Activated T-cell treated with anti-CD3 and anti-CD28 coated beads, Interleukin-2, amount 50 U/mL, for 24 hours (primary cell): ENCODE results near the gene FAM13A.
"Not testable (repeated sequence)": the region's sequence is repeated elsewhere in the genome, so short reads cannot be mapped to it uniquely, and the experiment has no call there.

Experiments used
- DNase-seq: peaks from one replicate; pipeline ENCODE4 v3.0.0-alpha.2; 2020
- H3K27ac Mint-ChIP-seq: 2 replicates; pipeline ENCODE4 v1.8.0; 2020; ENCODE audit warnings: mild to moderate bottlenecking, mixed read lengths
- H3K27me3 Mint-ChIP-seq: 2 replicates; pipeline ENCODE4 v1.8.0; 2020; ENCODE audit warnings: mixed read lengths
- H3K36me3 Mint-ChIP-seq: 2 replicates; pipeline ENCODE4 v1.8.0; 2020; ENCODE audit warnings: low read depth, mixed read lengths
- H3K4me1 Mint-ChIP-seq: 2 replicates; pipeline ENCODE4 v1.8.0; 2020; ENCODE audit warnings: low read depth, mixed read lengths
- H3K4me3 Mint-ChIP-seq: 2 replicates; pipeline ENCODE4 v1.8.0; 2020; ENCODE audit warnings: mild to moderate bottlenecking, moderate library complexity, mixed read lengths
- H3K9me3 Mint-ChIP-seq: 2 replicates; pipeline ENCODE4 v1.8.0; 2020; ENCODE audit warnings: mixed read lengths

Gene FAM13A

DNA sequence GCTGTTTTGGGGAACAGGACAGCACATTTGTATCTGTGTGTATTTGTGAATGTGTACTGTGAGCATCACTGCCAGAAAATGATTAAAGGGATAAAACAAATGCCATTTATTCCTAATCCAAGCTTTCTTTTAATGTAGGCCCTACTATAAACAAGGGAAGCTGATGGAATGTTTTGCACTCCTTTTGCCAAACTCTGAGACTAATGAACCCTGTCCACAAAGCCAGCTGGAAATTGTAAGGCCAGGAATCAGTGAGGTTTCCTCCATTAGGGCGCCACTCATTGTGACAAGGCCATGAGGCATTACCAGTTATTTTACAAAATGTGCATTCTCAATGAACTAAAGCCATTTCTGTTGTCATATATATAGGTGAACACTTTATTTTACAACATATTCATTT lies 196.4 kb downstream of the FAM13A start:
- Mint-ChIP-seq H3K4me3 (no peak overlapping the region), H3K36me3 (no peaks in the 10 kb centered on the region), H3K9me3 (no peaks in the 10 kb centered on the region), H3K27ac (no peak overlapping the region), H3K4me1 (no peaks in the 10 kb centered on the region), H3K27me3 (no peaks in the 10 kb centered on the region)
- no peak for DNase-seq

DNA sequence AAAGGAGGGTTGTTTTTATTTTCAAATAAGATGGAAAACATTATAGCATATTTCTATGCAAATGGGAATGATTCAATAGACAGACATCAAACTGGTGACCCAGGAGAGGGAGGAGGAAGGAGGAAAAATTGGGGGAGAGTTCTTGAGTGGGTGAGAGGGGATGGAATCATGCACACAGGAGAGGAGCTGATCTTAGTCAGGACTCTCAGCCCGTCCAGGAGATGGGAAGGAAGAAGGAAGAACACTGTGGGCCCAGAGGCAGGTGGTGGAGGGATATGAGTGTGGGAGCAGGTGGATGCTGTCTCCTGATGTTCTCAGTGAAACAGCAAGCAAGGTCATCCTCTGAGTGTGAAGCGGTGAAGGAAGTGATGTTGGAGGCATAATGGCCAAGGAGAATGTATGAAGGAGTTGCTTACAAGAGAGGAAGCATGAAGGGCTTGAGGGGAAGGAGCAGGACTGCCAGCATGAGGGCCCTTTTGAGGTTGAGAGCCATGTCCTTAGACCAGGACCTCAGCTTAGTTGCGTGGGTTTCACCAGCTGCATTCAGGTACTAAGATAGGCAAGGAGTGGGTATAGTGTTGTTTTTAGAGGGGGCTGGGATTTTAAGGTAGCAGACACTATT lies 197.7 kb downstream of the FAM13A start:
- Mint-ChIP-seq H3K27me3 (no peaks in the 10 kb centered on the region), H3K4me1 (no peaks in the 10 kb centered on the region), H3K4me3 (no peak overlapping the region), H3K27ac (no peak overlapping the region), H3K9me3 (no peaks in the 10 kb centered on the region), H3K36me3 (no peaks in the 10 kb centered on the region)
- DNase-seq: no peak

DNA sequence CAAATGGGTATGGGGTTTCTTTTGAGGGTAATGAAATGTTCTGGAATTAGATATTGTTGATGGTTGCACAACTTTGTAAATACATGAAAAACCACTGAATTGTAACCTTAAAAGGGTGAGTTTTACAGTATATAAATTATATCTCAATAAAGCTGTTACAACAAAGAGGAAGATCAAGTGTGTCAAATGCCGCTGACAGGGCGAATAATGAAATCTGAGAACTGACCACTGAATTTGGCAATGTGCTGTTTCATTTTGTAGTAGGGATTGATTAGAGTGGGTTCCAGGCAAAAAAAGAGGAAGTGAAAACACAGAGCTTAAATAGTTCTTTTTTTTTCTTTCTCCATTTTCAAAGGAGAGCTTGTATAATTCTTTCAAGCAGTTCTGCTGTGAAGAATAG lies 198.2 kb downstream of the FAM13A start:
- Mint-ChIP-seq H3K4me3 (no peak overlapping the region), H3K36me3 (no peaks in the 10 kb centered on the region), H3K4me1 (no peaks in the 10 kb centered on the region), H3K9me3 (no peaks in the 10 kb centered on the region), H3K27me3 (no peaks in the 10 kb centered on the region), H3K27ac (no peak overlapping the region)
- DNase-seq: no peak

GRCh38 chr4:88857588-88857987 lies 199.4 kb downstream of the FAM13A start:
- Mint-ChIP-seq H3K4me1 (no peaks in the 10 kb centered on the region), H3K27me3 (no peaks in the 10 kb centered on the region), H3K36me3 (no peaks in the 10 kb centered on the region), H3K27ac (no peak overlapping the region), H3K4me3 (no peak overlapping the region), H3K9me3 (no peaks in the 10 kb centered on the region)
- DNase-seq: no peak

- Mint-ChIP-seq H3K27me3 (no peaks in the 10 kb centered on the region), H3K4me3 (no peak overlapping the region), H3K36me3 (no peaks in the 10 kb centered on the region), H3K9me3 (no peaks in the 10 kb centered on the region), H3K4me1 (no peaks in the 10 kb centered on the region), H3K27ac (no peak overlapping the region)
- no peak for DNase-seq
Measured at GRCh38 chr4:88854481-88854880, 202.5 kb downstream of the FAM13A start.

DNA sequence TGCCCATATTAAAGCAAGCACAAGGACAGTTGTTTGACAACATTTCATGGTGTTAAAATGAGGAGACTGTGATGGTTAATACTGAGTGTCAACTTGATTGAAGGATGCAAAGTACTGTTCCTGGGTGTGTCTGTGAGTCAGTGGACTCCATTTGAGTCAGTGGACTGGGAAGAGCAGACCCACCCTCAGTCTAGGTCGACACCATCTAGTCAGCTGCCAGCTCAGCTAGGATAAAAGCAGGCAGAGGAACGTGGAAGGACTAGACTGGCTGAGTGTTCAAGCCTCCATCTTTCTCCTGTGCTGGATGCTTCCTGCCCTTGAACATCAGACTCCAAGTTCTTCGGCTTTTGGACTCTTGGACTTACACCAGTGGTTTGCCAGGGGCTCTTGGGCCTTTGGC lies 203.4 kb downstream of the FAM13A start:
- not testable (repeated sequence) for H3K27me3 Mint-ChIP-seq, H3K27ac Mint-ChIP-seq, H3K4me3 Mint-ChIP-seq, H3K9me3 Mint-ChIP-seq, DNase-seq, H3K4me1 Mint-ChIP-seq, H3K36me3 Mint-ChIP-seq

DNA sequence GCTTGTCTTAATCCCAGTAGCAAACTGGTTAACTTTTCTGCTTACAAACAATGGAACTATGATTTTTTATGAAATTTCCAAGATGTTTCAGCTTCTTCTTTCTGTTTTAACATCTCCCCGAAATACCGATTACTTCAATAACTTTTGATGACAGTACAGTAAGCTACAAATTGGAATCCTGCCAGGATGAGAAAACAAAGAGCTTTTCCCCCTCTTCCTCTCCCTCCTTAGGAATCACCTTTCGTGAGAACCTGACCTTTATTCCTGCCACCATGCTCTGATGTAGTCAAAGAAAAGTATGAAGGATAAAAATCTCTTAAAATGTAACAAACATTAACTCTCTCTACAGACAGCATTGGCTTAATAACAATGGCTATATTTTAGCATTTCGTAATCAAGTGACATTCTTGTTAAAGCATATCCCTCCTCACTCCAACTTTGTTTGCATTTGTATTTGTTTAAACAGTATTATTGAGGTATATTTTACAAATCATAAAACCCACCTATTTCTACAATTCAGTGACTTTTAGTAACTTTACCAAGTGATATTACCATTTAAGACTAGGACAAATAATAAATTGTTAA lies 210.7 kb downstream of the FAM13A start:
- H3K4me1 Mint-ChIP-seq: no peaks in the 10 kb centered on the region
- no peaks in the 10 kb centered on the region for H3K36me3 Mint-ChIP-seq
- H3K9me3 Mint-ChIP-seq: no peaks in the 10 kb centered on the region
- H3K27me3 Mint-ChIP-seq: no peaks in the 10 kb centered on the region
- H3K27ac Mint-ChIP-seq: no peak overlapping the region
- no peak overlapping the region for H3K4me3 Mint-ChIP-seq
- DNase-seq: no peak

DNA sequence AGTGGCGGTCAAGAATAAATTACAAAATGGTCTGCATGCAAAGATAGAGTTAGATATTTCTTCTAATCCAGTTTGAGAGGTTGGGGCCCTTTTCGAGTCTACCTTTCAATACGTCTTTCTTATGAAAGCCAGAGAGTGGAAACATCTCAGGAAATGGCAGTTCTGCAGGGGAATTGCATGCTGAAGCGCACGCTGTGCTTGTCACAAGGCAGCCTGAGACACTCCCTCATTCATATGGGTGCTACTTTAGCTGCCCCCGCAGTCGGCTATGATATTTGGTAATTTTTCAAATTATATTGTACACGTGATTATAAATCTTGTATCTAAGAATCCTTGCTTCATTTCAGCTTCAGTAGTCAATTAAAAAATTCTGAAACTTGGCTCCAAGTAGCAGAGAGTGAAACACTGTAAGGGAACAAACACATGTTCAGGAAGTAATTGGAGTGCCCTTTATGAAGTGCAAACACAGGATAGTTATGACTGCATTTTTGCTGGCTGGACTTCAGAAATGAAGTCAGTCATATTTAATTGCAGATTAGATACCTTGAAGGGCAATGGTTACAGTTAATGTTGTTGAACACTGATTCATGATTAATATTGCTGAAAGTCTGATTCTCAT lies 213.8 kb downstream of the FAM13A start:
- Mint-ChIP-seq H3K27me3 (no peaks in the 10 kb centered on the region), H3K4me1 (no peaks in the 10 kb centered on the region), H3K9me3 (no peaks in the 10 kb centered on the region), H3K36me3 (no peaks in the 10 kb centered on the region), H3K4me3 (no peak overlapping the region), H3K27ac (no peak overlapping the region)
- no peak for DNase-seq

- no peaks in the 10 kb centered on the region for H3K36me3 Mint-ChIP-seq
- no peaks in the 10 kb centered on the region for H3K4me1 Mint-ChIP-seq
- DNase-seq: no peak
Measured at GRCh38 chr4:88841635-88842034, 215.3 kb downstream of the FAM13A start.

DNA sequence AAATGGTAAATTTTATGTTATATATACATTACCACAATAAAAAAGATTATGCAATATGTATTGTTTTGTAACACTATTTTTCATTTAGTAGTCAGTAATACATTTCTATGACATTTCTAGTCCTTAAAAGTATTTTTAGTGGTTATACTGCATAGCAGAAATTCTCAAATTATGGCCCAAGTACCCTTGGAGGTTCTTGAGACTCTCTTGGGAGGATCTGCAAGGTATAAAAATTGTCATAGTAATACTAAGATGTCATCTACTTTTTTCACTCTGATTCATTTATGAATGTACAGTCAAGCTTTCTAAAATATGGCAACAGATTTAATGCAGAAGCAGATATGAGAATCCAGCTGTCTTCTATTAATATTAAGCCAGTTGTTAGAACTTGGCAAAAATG lies 220.8 kb downstream of the FAM13A start:
- Mint-ChIP-seq H3K27me3 (no peaks in the 10 kb centered on the region), H3K4me1 (no peaks in the 10 kb centered on the region), H3K27ac (no peak overlapping the region), H3K36me3 (no peaks in the 10 kb centered on the region), H3K4me3 (no peak overlapping the region), H3K9me3 (no peaks in the 10 kb centered on the region)
- DNase-seq: no peak

More at GRCh38 chr4:88841635-88842034, 215.3 kb downstream of the FAM13A start:
- Mint-ChIP-seq H3K27ac (no peak overlapping the region), H3K27me3 (no peaks in the 10 kb centered on the region), H3K9me3 (no peaks in the 10 kb centered on the region), H3K4me3 (no peak overlapping the region)

DNA sequence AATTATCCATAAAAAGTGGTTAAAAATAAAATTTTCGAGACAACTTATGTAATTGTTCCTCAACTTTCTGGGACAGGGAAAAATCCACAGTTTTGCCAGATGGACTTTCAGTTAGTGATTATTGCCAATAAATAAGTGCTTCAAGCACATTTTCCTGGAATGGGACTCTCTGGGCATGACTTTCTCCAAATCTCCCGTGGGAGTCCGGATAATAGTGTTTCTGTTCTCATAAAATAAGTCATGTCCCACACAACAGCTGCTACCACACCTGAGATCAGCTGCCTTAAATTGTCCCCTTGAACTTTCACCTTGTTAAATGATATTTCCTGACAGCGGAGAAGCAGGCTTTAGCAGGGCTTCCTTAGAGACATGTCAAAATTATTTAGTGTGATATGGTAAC lies 226.0 kb downstream of the FAM13A start:
- Mint-ChIP-seq H3K4me3 (no peak overlapping the region), H3K27me3 (no peaks in the 10 kb centered on the region), H3K27ac (no peak overlapping the region), H3K4me1 (no peaks in the 10 kb centered on the region), H3K36me3 (no peaks in the 10 kb centered on the region), H3K9me3 (no peaks in the 10 kb centered on the region)
- DNase-seq: no peak

DNA sequence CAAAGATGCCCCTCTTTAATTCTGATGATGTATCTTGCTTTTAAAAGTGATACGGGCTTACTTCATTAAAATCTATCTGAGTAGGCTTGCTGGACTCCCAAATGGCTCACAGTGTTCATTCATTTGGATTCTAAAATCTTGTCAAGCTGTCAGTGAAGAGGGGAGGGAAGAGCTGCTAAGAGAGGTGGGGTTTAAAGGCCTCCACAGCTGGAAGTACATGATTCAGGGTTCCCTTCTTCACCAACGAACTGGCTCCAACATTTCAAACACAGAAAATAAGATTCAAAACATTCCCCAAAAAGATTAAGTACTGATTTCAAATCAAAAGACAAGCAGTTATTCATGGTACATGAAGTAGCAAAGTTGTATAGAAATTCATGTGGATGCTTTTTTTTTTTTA lies 226.4 kb downstream of the FAM13A start:
- no peak overlapping the region for H3K27ac Mint-ChIP-seq
- H3K36me3 Mint-ChIP-seq: no peaks in the 10 kb centered on the region
- DNase-seq: no peak
- H3K27me3 Mint-ChIP-seq: no peaks in the 10 kb centered on the region
- H3K4me1 Mint-ChIP-seq: no peaks in the 10 kb centered on the region
- H3K4me3 Mint-ChIP-seq: no peak overlapping the region
- no peaks in the 10 kb centered on the region for H3K9me3 Mint-ChIP-seq

DNA sequence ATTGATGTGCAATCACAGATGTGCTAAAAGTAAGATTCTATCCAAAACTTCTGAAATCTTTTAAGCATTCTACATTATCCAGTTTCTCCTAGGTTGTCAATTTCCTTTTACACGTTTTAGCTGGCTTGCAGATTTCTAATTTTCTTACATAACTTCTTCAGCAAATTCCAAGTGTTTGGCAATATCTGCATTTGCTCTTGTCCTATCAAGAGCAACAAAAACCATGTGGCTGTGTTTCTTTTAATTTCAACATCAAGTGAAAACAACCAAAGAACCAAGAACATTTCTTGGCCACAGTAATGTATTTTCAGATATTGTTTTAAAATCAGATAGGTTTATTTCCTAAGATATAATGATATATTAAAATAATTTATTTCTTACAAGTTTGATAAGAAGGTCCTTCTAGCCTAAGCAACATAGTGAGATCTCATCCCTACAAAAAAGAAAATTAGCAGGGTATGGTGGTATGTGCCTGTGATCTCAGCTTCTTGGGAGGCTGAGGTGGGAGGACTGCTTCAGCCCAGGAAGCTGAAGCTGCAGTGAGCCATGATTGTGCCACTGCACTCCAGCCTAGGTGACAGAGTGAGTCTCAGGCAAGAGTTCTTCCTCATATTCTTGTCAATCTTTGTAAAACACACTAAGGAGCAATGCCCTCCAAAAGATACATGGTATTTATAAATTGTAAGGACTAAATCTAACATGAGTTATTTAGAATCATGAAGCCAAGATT lies 228.0 kb downstream of the FAM13A start:
- no peak overlapping the region for H3K27ac Mint-ChIP-seq

DNA sequence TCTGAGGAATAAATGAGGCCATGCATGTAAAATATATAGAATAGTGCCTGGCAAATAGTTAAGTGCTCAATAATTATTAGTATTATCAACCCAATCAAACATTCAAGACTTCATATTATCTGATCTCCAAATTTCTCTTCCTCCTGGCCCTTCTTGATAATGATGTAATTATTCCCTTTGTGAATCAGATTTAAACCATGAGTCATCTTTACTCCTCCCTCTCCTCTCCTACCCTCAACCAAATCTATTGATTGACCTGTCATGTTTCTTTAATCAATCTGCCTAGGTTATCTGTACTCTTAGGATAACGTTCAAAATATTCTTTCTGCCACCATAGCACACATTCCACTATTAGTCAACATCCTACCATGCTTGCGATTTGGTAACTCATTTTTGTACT lies 229.5 kb downstream of the FAM13A start:
- Mint-ChIP-seq H3K9me3 (no peaks in the 10 kb centered on the region), H3K27ac (no peak overlapping the region), H3K4me3 (no peak overlapping the region), H3K4me1 (peaks cover 14% of the 10 kb centered on the region), H3K27me3 (no peaks in the 10 kb centered on the region), H3K36me3 (no peaks in the 10 kb centered on the region)
- DNase-seq: no peak

More for the DNA sequence above, 228.0 kb downstream of the FAM13A start:
- Mint-ChIP-seq H3K36me3 (no peaks in the 10 kb centered on the region), H3K27me3 (no peaks in the 10 kb centered on the region), H3K9me3 (no peaks in the 10 kb centered on the region), H3K4me3 (no peak overlapping the region), H3K4me1 (no peaks in the 10 kb centered on the region)
- no peak for DNase-seq

DNA sequence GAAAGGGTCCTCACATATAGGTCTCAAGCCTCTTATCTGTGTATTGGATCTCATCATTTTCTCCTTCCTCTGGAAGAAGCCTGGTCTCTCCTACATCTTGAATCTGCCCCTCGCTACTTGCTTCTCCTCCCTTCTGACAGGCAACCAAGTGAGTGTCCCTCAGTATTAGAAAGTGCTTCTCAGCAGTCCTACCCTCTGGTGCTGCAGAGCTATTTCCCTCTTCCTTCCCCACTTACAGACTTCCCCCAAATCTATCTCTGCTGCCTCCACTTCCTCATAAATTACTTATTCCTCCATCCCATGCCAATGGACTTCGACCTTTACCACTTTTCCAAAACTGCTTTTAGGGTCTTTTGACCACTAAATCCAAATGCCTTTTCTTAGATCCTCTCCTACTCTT lies 230.2 kb downstream of the FAM13A start:
- no peak overlapping the region for H3K4me3 Mint-ChIP-seq
- H3K4me1 Mint-ChIP-seq: peaks cover 18% of the 10 kb centered on the region
- H3K9me3 Mint-ChIP-seq: no peaks in the 10 kb centered on the region
- no peaks in the 10 kb centered on the region for H3K36me3 Mint-ChIP-seq
- H3K27ac Mint-ChIP-seq: no peak overlapping the region
- DNase-seq: no peak
- no peaks in the 10 kb centered on the region for H3K27me3 Mint-ChIP-seq
